ENCODE results near the gene S100B. TPM values are rescaled to one million over a fixed set of nuclear protein-coding genes. Genes with fewer than 3 reads are reported as not detected.
A peak's percentile ranks its signal among the peaks of the same experiment; 100 is the strongest.

S100B gene
- total and polyA plus RNA-seq, 2 donors from 2014 or later = 2.6 to 6.9 TPM

DNA sequence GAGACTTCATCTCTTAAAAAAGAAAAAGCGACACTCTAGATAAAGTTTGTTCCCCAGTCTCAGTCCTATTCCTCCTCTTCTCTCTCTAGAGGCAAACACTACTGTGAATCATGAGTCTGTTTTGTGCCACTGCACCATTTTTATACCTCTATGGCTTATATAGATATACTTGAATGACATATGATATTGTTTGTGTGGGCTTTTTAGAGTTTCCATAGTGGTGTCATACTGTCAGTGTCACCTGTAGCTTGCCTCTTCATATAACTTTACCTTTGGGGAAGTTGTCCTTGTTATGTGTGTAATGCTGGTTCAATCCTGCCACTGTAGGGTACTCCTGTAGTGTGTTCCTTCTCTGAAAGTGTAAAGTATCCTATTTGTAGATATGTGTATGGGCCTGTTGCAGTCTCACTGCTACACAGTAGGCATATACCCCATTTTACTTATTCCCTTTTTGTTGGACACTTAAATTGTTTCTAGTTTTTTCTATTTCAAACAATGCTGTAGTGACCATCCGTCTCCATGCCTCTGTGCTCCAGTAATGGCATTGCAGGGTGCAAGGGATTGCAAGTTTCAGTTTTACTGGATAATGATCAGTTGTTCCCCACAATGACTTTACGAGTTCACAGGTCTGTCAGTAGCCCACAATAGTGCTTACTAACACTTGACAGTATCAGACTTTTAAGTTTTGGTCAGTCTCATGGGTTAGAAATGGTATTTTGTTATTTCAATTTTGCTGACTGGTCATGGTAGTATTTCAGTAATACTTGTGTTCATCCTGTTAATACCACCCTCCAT lies 33.3 kb upstream of the S100B start:
- Histone ChIP-seq H3K4me1 (ENCODE audit: control insufficient read depth in 2 of 3, insufficient read depth in 2 of 3, low read depth in 1 of 3, low read length in 3 of 3) (peaks cover 4 to 12% (median 8%) of the 10 kb centered on the region in 3 donors), H3K4me3 (ENCODE audit: low read length in 3 of 3) (peak overlapping the region in 2 of 3 donors; percentile 0 to 5), H3K9ac (ENCODE audit: low read length in 3 of 3) (no peak overlapping the region), H3K27me3 (ENCODE audit: control insufficient read depth, insufficient read depth, low read length) (no peaks in the 10 kb centered on the region), H3K27ac (ENCODE audit: low read depth in 2 of 2, low read length in 2 of 2) (no peak overlapping the region), H3K9me3 (ENCODE audit: control insufficient read depth in 2 of 3, insufficient read depth in 1 of 3, low read length in 3 of 3) (no peaks in the 10 kb centered on the region), H3K36me3 (ENCODE audit: control insufficient read depth in 2 of 3, insufficient read depth in 3 of 3, low read length in 3 of 3) (peaks cover 0 to 5% (median 5%) of the 10 kb centered on the region in 3 donors)
- TF ChIP-seq, protein P1, sequence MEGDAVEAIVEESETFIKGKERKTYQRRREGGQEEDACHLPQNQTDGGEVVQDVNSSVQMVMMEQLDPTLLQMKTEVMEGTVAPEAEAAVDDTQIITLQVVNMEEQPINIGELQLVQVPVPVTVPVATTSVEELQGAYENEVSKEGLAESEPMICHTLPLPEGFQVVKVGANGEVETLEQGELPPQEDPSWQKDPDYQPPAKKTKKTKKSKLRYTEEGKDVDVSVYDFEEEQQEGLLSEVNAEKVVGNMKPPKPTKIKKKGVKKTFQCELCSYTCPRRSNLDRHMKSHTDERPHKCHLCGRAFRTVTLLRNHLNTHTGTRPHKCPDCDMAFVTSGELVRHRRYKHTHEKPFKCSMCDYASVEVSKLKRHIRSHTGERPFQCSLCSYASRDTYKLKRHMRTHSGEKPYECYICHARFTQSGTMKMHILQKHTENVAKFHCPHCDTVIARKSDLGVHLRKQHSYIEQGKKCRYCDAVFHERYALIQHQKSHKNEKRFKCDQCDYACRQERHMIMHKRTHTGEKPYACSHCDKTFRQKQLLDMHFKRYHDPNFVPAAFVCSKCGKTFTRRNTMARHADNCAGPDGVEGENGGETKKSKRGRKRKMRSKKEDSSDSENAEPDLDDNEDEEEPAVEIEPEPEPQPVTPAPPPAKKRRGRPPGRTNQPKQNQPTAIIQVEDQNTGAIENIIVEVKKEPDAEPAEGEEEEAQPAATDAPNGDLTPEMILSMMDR (IDR thresholded peaks at IDR 0.05; ENCODE audit: borderline replicate concordance, extremely low read depth, insufficient read depth) = no peak
- intact Hi-C loops (cut with DNase I) = no loop called here
- no peak for FAIRE-seq
- DNase-seq = no peak

DNA sequence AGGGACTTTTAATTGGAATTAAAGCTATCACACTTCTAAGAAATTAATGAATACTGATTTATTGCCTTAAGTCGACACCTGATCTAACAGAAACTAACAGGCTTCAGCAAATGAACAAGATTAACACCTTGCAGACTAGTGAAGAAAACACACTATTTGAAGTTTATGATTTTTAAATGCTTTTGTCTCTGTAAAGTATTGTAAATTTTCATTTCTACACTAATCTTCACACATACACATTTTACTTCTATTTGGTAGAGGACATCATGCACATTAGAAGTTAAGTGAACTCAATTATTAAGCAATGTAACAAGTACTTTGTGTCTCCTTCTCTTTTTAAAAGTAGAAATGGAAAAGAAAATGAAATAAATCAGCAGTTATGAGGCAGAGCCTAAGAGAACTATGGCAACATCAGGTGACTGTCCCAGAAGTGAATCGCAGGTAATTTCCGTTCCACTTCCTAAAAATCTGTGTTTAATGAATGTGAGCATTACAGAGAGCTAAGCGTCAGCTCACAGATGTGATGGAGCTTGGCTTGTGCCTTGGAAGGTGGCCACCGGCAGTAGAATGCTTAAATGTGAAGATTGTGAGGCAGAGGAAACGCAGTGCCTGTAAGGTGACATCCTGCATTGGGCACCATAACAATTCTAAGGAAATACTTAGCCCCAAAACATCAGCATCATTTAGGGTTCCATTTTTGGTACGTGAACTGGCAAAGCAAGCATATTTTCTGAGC lies 31.8 kb upstream of the S100B start:
- Histone ChIP-seq H3K4me1 (ENCODE audit: control insufficient read depth in 2 of 3, insufficient read depth in 2 of 3, low read depth in 1 of 3, low read length in 3 of 3) (peaks cover 4 to 12% (median 8%) of the 10 kb centered on the region in 3 donors), H3K27me3 (ENCODE audit: control insufficient read depth, insufficient read depth, low read length) (no peaks in the 10 kb centered on the region), H3K9me3 (ENCODE audit: control insufficient read depth in 2 of 3, insufficient read depth in 1 of 3, low read length in 3 of 3) (no peaks in the 10 kb centered on the region), H3K27ac (ENCODE audit: low read depth in 2 of 2, low read length in 2 of 2) (no peak overlapping the region), H3K4me3 (ENCODE audit: low read length in 3 of 3) (peak overlapping the region; percentile 93 to 99 (median 98)), H3K9ac (ENCODE audit: low read length in 3 of 3) (peak overlapping the region in 2 of 3 donors; percentile 80 to 100), H3K36me3 (ENCODE audit: control insufficient read depth in 2 of 3, insufficient read depth in 3 of 3, low read length in 3 of 3) (peaks cover 0 to 5% (median 3%) of the 10 kb centered on the region in 3 donors)
- FAIRE-seq (no peak), DNase-seq (no peak)
- intact Hi-C loops (cut with DNase I) = no loop called here
- TF ChIP-seq, protein P1 (IDR thresholded peaks at IDR 0.05; ENCODE audit: borderline replicate concordance, extremely low read depth, insufficient read depth) = no peak

DNA sequence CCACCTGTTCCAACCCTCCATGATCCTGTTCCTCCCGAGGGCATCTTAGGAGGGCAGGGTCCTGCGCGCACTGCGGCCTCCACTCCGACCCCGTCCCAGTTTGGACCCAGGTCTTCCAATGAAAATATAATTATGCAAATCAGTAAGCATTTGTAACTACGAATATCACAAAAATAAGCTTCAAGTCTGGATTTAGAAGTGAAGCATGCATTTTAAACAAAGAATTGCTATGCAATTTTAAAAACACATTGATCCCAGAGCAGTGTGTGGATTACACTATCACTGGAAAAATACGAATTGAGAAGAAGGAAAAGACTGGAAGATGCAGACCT lies 31.3 kb upstream of the S100B start:
- peak overlapping the region in 2 of 3 donors; percentile 80 to 100 for H3K9ac ChIP-seq (ENCODE audit: low read length in 3 of 3)
- intact Hi-C loops (cut with DNase I) = no loop called here
- peak overlapping the region; percentile 93 to 99 (median 98) for H3K4me3 ChIP-seq (ENCODE audit: low read length in 3 of 3)
- H3K9me3 ChIP-seq (ENCODE audit: control insufficient read depth in 2 of 3, insufficient read depth in 1 of 3, low read length in 3 of 3) = no peaks in the 10 kb centered on the region
- peaks cover 4 to 12% (median 8%) of the 10 kb centered on the region in 3 donors for H3K4me1 ChIP-seq (ENCODE audit: control insufficient read depth in 2 of 3, insufficient read depth in 2 of 3, low read depth in 1 of 3, low read length in 3 of 3)
- TF ChIP-seq, protein P1 (IDR thresholded peaks at IDR 0.05; ENCODE audit: borderline replicate concordance, extremely low read depth, insufficient read depth) = no peak
- FAIRE-seq = no peak
- no peaks in the 10 kb centered on the region for H3K27me3 ChIP-seq (ENCODE audit: control insufficient read depth, insufficient read depth, low read length)
- peak overlapping the region; percentile 95 to 98 for H3K27ac ChIP-seq (ENCODE audit: low read depth in 2 of 2, low read length in 2 of 2)
- peaks cover 0 to 2% (median 1%) of the 10 kb centered on the region in 3 donors for H3K36me3 ChIP-seq (ENCODE audit: control insufficient read depth in 2 of 3, insufficient read depth in 3 of 3, low read length in 3 of 3)
- no peak for DNase-seq

Measured in kidney (tissue), 14 donors.